ENCODE results near the gene RGS13.

The RGS13 gene

DNA sequence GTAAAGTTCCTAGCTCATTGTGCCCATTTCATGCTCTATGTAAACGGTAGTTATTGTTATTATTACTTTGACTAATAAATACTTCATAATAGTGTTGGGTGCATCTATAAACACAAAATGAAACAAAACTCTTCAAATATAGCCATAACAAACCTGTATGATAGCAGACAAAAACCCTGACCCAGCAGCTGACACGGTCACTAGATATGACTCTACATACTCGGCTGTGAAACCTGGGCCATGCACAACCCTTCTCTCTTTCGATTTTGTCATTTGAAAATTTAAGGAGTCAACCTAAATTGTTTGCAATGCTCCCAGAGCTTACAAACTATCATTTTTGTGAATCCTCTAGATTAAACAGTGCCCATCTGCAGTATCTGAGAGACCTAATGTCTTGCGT, 8.0 kb upstream of the RGS13 start:
- no peak for DNase-seq

GRCh38 chr1:192628396-192629057, 7.4 kb upstream of the RGS13 start:
- no peak for DNase-seq

DNA sequence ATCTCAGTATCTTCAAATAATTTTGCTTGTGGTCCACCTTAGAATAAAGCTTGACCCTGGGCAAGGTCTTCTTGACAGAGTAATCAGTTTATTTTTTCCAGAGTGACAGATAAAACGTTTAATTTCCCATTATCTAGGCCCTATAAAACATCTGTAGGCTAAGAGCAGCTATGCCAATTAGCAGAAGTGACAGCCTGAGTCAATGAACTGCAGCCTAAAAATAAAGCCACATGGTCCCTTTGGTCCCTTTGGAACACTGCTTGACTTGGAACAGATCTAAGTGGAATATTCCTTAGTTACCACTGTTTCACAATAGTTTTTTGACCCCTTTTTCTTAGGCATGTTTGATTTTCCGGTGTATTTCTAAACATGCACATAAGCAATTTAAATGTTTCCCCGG, 6.3 kb upstream of the RGS13 start:
- DNase-seq: no peak

DNA sequence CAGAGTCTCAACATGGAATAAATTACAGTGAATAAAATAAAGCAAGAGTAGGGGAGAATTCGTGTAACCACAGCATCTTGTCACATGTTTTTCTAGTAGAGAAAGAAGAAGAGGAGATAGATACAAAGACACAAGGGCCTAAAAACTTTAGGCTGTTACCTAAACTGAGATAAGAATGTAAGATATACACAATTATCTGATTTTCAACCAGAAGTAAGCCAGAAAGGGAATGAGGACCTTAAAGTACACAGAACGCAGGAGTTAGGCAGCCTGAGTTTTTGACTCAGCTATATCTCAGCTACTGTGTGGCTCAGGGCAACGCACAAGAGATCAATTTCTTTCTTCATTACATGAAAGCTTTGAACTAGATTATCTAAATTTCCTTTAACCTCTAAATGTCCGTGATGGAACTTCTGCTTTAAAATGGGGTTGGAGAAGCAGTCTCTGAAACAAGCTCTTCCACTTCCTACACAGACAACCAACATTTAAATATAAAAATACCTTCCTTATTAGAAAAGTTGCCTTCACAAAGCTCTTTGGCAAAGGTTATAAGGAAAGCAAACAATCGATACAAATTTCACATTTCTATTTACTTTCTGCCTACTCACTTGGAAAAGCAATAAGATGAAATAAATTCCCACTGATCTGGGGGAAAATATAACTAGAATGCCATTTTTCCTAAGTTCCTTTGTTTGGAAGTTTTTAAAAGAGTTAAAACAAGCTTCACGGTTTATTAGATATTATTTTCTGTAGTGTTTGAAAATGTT, 5.2 kb upstream of the RGS13 start:
- DNase-seq: no peak

- no peak for DNase-seq
Measured at GRCh38 chr1:192631749-192632148, 4.2 kb upstream of the RGS13 start.

DNA sequence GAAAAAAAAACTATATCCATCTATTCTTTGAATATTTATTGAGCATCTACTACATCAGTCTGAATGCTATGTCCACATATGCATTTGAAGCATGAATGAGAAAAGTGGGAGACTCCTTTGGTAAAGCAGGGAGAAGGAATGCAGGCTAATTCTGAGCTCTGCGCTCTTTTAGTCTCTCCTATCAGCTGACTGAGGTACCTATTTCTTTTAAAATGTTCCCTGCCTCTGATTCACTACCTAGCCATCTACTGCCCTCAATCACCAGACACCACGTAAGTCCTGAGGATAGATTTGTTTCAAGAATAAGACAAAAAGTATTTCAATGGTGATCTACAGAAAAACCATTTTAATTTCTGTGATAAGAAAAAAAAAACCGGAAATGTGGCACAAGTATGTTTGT, 3.8 kb upstream of the RGS13 start:
- no peak for DNase-seq

GRCh38 chr1:192632641-192633532, 3.1 kb upstream of the RGS13 start:
- DNase-seq: no peak

- no peak for DNase-seq
Measured at GRCh38 chr1:192633533-192634253, 2.3 kb upstream of the RGS13 start.

GRCh38 chr1:192635041-192635440, 906 bp upstream of the RGS13 start:
- DNase-seq: no peak

- DNase-seq: no peak
Measured at GRCh38 chr1:192639607-192640368, 3.8 kb downstream of the RGS13 start.

- no peak for DNase-seq
Measured at GRCh38 chr1:192652159-192652558, 16.2 kb downstream of the RGS13 start.

DNA sequence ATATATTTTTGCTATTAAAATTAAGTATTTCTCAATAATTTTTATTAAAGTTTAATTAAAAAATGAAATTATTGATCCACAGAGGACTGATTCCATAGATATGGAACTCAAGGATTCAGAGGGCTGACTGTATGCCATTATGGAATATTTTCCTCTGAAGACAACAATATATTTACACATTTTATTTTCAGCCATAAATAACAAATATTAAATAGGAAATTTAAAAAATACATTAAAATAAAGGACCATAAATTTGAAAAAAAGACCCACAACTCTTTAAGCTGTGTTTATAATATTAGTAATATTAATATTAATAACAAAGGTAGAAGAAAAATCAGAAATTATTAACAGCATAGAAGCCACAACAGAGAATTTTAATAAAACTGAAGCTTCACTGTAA, 18.2 kb downstream of the RGS13 start:
- no peak for DNase-seq

DNA sequence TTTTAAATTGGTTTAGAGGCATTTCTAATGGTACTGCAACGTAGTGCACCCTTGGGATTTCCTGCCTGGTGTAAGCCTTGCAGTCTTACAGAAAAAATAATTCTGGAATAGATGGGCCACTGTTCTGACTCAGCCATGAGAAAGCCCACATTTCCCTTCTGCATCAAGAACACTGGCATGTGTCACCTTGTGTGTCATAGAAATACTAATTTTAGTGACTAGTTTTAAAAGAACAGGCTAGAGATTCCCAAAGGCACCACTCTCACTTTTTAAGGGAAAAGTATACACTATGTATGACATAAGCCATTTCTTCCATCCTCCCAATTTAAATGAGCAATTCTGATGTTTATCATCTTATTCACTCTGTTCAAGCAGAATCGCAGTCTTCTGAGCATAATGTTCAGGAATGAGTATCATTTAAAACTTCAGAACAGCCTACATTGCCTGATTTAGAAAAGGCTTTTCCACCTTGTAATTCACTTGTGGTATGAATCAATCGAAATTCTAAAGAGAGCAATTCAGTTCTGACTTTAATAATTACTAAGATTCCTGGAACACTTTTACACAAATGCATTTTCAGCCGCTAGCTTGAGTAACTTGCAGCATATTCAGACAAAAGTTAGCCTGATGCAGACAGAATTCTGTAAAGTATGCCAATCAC, 18.8 kb downstream of the RGS13 start:
- no peak for DNase-seq

- DNase-seq: no peak
Measured at GRCh38 chr1:192657760-192658159, 21.8 kb downstream of the RGS13 start.

DNA sequence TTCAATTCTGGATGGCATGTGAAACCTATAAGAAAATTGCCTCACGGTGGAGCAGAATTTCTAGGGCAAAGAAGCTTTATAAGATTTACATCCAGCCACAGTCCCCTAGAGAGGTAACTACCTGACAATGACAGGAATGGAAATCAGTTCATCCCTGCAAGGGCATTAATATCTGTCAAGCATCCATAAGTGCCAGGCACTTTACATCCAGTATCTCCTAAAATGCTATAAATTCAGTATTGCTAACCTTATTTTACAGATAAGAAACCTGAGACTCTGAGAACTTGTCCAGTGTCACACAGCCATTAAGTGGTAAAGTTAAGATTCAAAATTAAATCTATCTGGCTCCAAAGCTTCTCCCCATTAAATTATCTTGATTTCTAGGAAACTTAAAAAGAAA, 22.3 kb downstream of the RGS13 start:
- no peak for DNase-seq

DNA sequence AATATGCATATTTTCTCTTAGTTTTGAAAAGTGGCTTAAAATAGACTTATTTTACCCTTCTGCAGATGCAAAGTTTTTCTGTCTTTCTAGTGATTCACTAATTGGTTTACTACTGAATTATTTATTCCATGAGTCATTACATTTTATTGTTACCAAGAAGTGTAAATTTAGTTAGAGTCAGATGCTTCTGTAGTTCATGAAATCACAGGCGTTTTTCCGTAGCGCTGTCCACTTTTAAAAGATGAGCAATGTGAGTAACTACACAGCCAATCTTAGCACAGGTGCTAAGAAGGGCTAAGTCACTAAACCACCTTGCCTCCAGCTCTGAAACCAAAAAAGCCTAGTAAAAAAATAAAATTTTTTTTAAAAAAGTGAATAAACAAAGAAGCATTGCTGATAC, 24.7 kb downstream of the RGS13 start:
- no peak for DNase-seq

DNA sequence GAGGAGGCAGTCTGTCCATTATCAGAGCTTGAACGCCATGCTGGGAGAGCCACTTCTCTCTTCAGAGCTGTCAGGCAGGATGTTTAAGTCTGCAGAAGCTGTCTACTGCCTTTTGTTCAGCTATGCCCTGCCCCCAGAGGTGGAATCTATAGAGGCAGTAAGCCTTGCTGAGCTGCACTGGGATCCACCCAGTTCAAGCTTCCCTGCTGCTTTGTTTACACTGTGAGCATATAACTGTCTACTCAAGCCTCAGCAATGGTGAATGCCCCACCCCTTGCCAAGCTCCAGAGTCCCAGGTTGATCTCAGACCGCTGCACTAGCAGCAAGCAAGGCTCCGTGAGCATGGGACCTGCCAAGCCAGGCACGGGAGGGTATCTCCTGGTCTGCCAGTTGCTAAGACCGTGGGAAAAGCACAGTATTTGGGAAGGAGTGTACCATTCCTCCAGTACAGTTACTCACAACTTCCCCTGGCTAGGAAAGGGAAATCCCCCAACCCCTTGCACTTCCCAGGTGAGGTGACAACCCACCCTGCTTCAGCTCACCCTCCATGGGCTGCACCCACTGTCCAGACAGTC, 32.5 kb downstream of the RGS13 start:
- no peak for DNase-seq

GRCh38 chr1:192669174-192669573, 33.2 kb downstream of the RGS13 start:
- no peak for DNase-seq

DNA sequence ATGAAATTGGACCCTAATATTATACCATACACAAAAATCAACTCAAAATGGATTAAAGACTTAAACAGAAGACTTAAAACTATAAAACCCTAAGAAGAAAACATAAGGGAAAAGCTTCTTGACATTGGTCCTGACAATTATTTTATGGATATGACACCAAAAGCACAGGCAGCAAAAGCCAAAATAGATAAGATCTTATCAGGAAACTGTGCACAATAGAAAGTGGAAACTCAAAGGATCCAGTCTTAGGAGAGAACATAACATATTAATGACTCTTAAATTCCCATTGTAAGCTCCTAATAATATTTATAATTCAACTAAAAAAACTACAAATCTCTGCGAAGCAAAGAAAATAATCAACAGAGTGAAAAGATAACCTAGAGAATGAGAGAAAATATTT, 39.8 kb downstream of the RGS13 start:
- DNase-seq: no peak

DNA sequence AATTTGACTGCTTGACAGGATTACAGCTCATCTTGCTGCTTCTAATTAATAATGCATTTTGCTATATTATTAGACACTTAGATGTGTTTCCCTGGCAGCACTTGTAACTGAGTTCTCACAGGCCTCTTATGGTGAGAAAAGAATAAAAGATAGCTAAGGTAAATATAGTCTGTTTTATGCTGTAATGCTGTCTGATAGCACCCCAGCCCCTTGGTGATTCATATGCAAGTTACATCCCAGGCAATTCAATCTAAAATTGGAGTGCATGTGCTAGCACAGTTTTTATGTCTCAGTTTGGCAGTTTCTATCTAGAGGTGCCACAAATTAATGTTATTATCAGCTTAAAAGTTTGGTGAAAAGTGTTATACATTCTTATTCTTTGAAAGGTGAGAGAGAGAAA, 42.2 kb downstream of the RGS13 start:
- DNase-seq: no peak

DNA sequence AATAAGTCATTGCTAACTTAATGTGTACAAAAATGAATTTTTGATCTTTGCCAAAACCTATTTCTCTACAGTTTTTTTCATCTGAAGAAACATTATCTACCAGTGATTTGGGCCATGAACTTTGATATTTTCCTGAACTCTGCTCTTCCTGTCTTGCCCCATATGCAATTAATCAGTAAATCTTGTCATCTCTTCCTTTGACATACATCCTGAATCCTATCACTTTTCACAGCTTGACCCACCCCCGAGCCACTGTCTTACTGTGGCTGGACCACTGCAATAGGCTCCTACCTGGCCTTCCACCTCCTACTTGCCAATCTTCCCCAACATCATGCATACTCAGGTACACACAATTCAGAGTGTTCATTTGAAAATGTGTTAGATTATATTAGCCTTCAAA, 46.4 kb downstream of the RGS13 start:
- no peak for DNase-seq

Measured in 8988T (cell line).